Mammary epithelial cell (primary cell): ENCODE data around the gene TTC39A.

Experiments
- CTCF ChIP-seq, 2 donors: IDR thresholded peaks in 1 of 2; conservative IDR thresholded peaks in 1 of 2; 2 replicates each; pipeline ENCODE4 v1.5.1; 2011 to 2012; ENCODE audit warnings: inconsistent platforms in 2 of 2, low read length in 2 of 2, mild to moderate bottlenecking in 2 of 2, control low read depth in 1 of 2, low read depth in 1 of 2; ENCODE audit not compliant: insufficient read depth in 1 of 2; ENCODE audit errors: extremely low read depth in 1 of 2
- EZH2 ChIP-seq: IDR thresholded peaks from 2 replicates; pipeline ENCODE4 v1.6.1; 2012; ENCODE audit warnings: low read length, inconsistent platforms, borderline replicate concordance

GRCh38 chr1:51320967-51321923 is 9.1 kb downstream of the TTC39A start:
- no peak for TF ChIP-seq EZH2
- no peak for TF ChIP-seq CTCF (conservative IDR thresholded peaks at IDR 0.05 in 1 of 2, IDR thresholded peaks at IDR 0.05 in 1 of 2; ENCODE audit: extremely low read depth in 1 of 2, insufficient read depth in 1 of 2, low read depth in 1 of 2, low read length in 2 of 2)
